Omental fat pad (tissue), 4 donors: ENCODE measurements around the gene PHEX. TPM values are rescaled to one million over a fixed set of nuclear protein-coding genes. Genes with fewer than 3 reads are reported as not detected.

Experiments
- ATAC-seq: fragments of 150-250 bp; one replicate; pipeline ENCODE4 v1.9.1; 2016; ENCODE audit warnings: mild to moderate bottlenecking, moderate library complexity; ENCODE audit not compliant: low FRiP score
- DNase-seq: peaks from one replicate; pipeline ENCODE4 v3.0.0-alpha.2; 2019; ENCODE audit warnings: low spot score
- CTCF ChIP-seq, 3 donors: fragments of 450-650 bp; IDR thresholded peaks; one replicate each; pipeline ENCODE4 v1.5.1; 2016 to 2017; ENCODE audit warnings: antibody characterized with exemption in 3 of 3, mild to moderate bottlenecking in 3 of 3, moderate library complexity in 2 of 3
- total RNA-seq, 4 donors: library from RNA; depleted of rRNA; stranded (reverse); fragments of >200 nt; gene quantifications; one replicate each; pipeline ENCODE4 v1.1.0, GENCODE V29; 2016

The PHEX gene
- total RNA-seq, 4 donors from 2014 or later, result 0.06 to 0.24 (median 0.09) TPM; not detected in 1

GRCh38 chrX:22124098-22124497, 92.0 kb downstream of the PHEX start:
- ATAC-seq (no peak), DNase-seq (no peak)
- TF ChIP-seq CTCF (IDR thresholded peaks at IDR 0.05), result no peak

- DNase-seq (no peak), ATAC-seq (no peak)
- TF ChIP-seq CTCF (IDR thresholded peaks at IDR 0.05), result no peak
Measured at GRCh38 chrX:22125481-22125880, 93.4 kb downstream of the PHEX start.

GRCh38 chrX:22126327-22126726, 94.2 kb downstream of the PHEX start:
- ATAC-seq (no peak), DNase-seq (no peak)
- no peak for TF ChIP-seq CTCF (IDR thresholded peaks at IDR 0.05)

GRCh38 chrX:22128961-22129360, 96.8 kb downstream of the PHEX start:
- DNase-seq (no peak), ATAC-seq (no peak)
- TF ChIP-seq CTCF (IDR thresholded peaks at IDR 0.05), result no peak

GRCh38 chrX:22134681-22135080, 102.6 kb downstream of the PHEX start:
- ATAC-seq (no peak), DNase-seq (no peak)
- TF ChIP-seq CTCF (IDR thresholded peaks at IDR 0.05), result no peak

GRCh38 chrX:22135171-22135711, 103.1 kb downstream of the PHEX start:
- no peak for TF ChIP-seq CTCF (IDR thresholded peaks at IDR 0.05)

GRCh38 chrX:22135994-22136684, 104.0 kb downstream of the PHEX start:
- peak; percentile 85 for ATAC-seq
- DNase-seq, result no peak
- TF ChIP-seq CTCF (IDR thresholded peaks at IDR 0.05), result no peak

More at GRCh38 chrX:22135171-22135711, 103.1 kb downstream of the PHEX start:
- ATAC-seq (no peak), DNase-seq (no peak)
